BE2C (cell line): ENCODE results near the gene FHAD1. TPM values are rescaled to one million over a fixed set of nuclear protein-coding genes. Genes with fewer than 3 reads are reported as not detected.

Experiments used
- DNase-seq: peaks from one replicate; pipeline ENCODE4 v3.0.0-alpha.2; 2020
- H3K27me3 ChIP-seq: fragments of 250-450 bp; sonication (Bioruptor Pico); 2 replicates; pipeline ENCODE4 v1.5.1; 2020; ENCODE audit warnings: mild to moderate bottlenecking
- H3K36me3 ChIP-seq: fragments of 250-450 bp; sonication (Bioruptor Pico); 2 replicates; pipeline ENCODE4 v1.5.1; 2020; ENCODE audit warnings: mild to moderate bottlenecking
- H3K4me1 ChIP-seq: fragments of 250-450 bp; sonication (Bioruptor Pico); 2 replicates; pipeline ENCODE4 v1.5.1; 2020
- H3K4me3 ChIP-seq: 2 replicates; pipeline ENCODE4 v1.5.1; 2011; ENCODE audit warnings: low read depth, low read length
- H3K9me3 ChIP-seq: fragments of 250-450 bp; sonication (Bioruptor Pico); 2 replicates; pipeline ENCODE4 v1.5.1; 2020
- CTCF ChIP-seq: IDR thresholded peaks from 2 replicates; pipeline ENCODE4 v1.5.1; 2012; ENCODE audit warnings: mild to moderate bottlenecking, low read depth, low read length
- polyA plus RNA-seq: library from polyadenylated mRNA; unstranded; fragments of >200 nt; gene quantifications from one replicate; pipeline ENCODE4 v1.2.1, GENCODE V29; 2012; ENCODE audit warnings: low read depth, missing spikeins; ENCODE audit not compliant: insufficient read length, insufficient read depth

FHAD1 gene
- polyA plus RNA-seq = 5.8 TPM

GRCh38 chr1:15246960-15247614 lies at the start of gene FHAD1:
FHAD1 (plus strand) TSS chr1:15247223; CDS start chr1:15251785, 4,562 bp downstream.
- Histone ChIP-seq H3K36me3 (no peaks in the 10 kb centered on the region), H3K4me3 (peak within 1 kb of the TSS; percentile 49), H3K27me3 (no peaks in the 10 kb centered on the region), H3K9me3 (no peaks in the 10 kb centered on the region), H3K4me1 (no peaks in the 10 kb centered on the region)
- DNase-seq = peak; percentile 75
- no peak for TF ChIP-seq CTCF

GRCh38 chr1:15197591-15198447 lies 49.2 kb upstream of the FHAD1 start:
- Histone ChIP-seq H3K36me3 (no peaks in the 10 kb centered on the region), H3K4me1 (peaks cover 12% of the 10 kb centered on the region; the same call in 1 of the 2 replicates), H3K27me3 (no peaks in the 10 kb centered on the region), H3K9me3 (no peaks in the 10 kb centered on the region), H3K4me3 (no peak overlapping the region)
- DNase-seq = no peak
- TF ChIP-seq CTCF = no peak

- Histone ChIP-seq H3K4me1 (peaks cover 12% of the 10 kb centered on the region; the same call in 1 of the 2 replicates), H3K4me3 (no peak overlapping the region), H3K36me3 (no peaks in the 10 kb centered on the region), H3K27me3 (no peaks in the 10 kb centered on the region), H3K9me3 (no peaks in the 10 kb centered on the region)
- no peak for DNase-seq
- TF ChIP-seq CTCF = no peak
These were observed 48.3 kb upstream of the FHAD1 start for GRCh38 chr1:15198684-15199083.

- DNase-seq = no peak
These were observed 45.8 kb upstream of the FHAD1 start for GRCh38 chr1:15201221-15201620.

GRCh38 chr1:15201849-15202551 lies 45.0 kb upstream of the FHAD1 start:
- Histone ChIP-seq H3K9me3 (no peaks in the 10 kb centered on the region), H3K4me1 (peaks cover 12% of the 10 kb centered on the region; the same call in 1 of the 2 replicates), H3K4me3 (no peak overlapping the region), H3K27me3 (no peaks in the 10 kb centered on the region), H3K36me3 (no peaks in the 10 kb centered on the region)
- no peak for DNase-seq
- TF ChIP-seq CTCF = no peak

More at GRCh38 chr1:15201221-15201620, 45.8 kb upstream of the FHAD1 start:
- Histone ChIP-seq H3K4me3 (no peak overlapping the region), H3K27me3 (no peaks in the 10 kb centered on the region), H3K4me1 (peaks cover 12% of the 10 kb centered on the region; the same call in 1 of the 2 replicates), H3K36me3 (no peaks in the 10 kb centered on the region), H3K9me3 (no peaks in the 10 kb centered on the region)
- TF ChIP-seq CTCF = no peak
